IPS-20b (cell line): ENCODE data around the gene NGEF.

ENCODE experiments used
- H3K27ac ChIP-seq: one replicate; pipeline ENCODE4 v1.5.1; 2013; ENCODE audit warnings: low read length
- H3K27me3 ChIP-seq: 2 replicates; pipeline ENCODE4 v1.6.1; 2013; ENCODE audit warnings: mild to moderate bottlenecking, low read length, inconsistent platforms; ENCODE audit not compliant: insufficient read depth
- H3K36me3 ChIP-seq: 2 replicates; pipeline ENCODE4 v1.6.1; 2013; ENCODE audit warnings: low read depth, mild to moderate bottlenecking, inconsistent platforms, low read length, moderate library complexity; ENCODE audit not compliant: insufficient read depth
- H3K4me1 ChIP-seq: 2 replicates; pipeline ENCODE4 v1.6.1; 2013; ENCODE audit warnings: mild to moderate bottlenecking, control low read depth, inconsistent platforms, low read length, moderate library complexity; ENCODE audit not compliant: insufficient read depth
- H3K4me3 ChIP-seq: 2 replicates; pipeline ENCODE4 v1.5.1; 2013; ENCODE audit warnings: mild to moderate bottlenecking, low read length, inconsistent platforms
- H3K9ac ChIP-seq: 2 replicates; pipeline ENCODE4 v1.6.1; 2013; ENCODE audit warnings: low read depth, mild to moderate bottlenecking, inconsistent platforms, low read length, moderate library complexity
- H3K9me3 ChIP-seq: 2 replicates; pipeline ENCODE4 v1.6.1; 2013; ENCODE audit warnings: mild to moderate bottlenecking, low read depth, low read length, inconsistent platforms; ENCODE audit not compliant: insufficient read depth

NGEF gene

DNA sequence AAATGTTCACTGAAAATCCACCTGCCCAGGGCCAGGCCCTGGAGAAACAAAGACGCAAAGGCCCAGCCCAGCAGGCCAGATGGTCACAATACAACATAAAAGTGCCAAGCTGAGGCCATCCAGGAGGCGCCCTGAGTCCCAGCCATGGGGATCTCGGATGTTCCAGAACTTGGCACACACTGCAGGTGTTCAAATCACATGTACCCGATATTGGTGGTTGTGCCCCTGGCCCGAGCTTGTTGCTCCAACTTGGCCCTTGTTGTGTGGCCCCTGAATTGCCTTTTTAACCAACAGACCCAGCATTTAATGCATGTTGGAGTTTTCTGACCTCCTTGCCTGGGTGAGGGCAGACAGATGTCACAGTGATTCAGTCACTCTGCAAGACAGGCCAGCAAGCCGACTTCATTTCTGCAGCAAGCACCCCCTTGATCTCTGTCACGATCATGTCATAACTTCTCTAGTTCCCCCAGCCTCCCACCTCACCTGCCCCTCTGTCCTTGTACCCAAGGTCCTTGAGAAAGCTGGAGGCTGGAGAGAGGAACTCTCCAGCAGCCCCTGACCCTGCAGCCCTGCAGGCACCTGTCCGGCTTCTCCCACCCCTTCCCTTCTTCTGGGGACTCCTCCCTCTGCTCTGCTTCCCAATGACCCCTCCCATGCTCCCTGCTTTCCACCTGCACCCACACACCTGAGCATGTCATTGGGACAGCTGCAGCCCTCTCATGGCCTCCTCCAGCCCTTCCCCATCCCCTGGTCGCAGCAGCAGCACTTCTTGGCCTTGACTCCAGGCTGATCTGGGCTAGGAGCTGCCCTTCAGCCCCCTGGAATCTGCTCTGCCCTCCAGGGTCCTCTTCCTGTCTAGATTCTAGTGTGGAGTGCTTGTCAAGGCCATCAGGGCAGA lies 9.1 kb downstream of the NGEF start:
- H3K36me3 ChIP-seq = no peaks in the 10 kb centered on the region

DNA sequence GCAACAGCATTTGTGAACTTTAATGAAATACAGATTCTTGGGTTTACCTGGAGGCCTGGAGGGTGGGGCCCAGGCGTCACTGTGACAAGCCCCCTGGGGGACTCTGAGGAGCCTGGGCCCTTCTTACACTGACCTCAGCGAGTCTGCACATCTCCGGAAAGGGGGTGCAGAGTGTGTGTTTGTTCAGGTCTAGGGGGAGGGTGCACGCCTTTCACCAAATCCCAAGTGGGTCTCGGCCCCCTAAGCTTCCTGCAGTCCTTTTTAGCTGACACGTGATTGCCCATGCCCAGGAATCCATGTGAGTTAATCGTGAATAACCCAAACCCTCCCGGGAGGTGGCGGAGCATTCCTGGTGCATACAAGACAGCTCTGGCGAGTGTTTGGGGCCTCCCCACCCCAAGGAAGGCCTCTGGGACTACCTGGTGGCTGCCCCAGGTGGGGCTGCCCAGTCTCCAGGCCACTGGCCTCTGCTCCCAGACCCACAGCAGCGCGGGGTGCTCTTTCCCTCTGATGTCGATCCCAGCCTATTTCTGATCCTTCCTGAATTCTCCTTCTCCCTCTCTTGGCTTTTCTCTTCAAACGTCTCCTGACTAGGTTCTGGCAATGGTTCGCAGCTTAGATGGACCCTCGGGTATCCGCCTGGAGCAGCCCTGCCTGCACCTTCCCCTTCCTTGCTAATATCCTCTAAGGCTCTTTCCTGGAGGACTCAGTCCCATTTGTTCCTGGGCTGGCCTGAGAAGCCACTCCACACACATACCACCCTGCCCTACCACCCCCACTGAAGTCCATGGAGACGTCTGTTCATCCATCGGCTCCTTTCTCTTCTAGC lies 10.0 kb downstream of the NGEF start:
- H3K27me3 ChIP-seq = no peaks in the 10 kb centered on the region
- H3K9me3 ChIP-seq = no peaks in the 10 kb centered on the region
- no peak overlapping the region for H3K9ac ChIP-seq
- H3K27ac ChIP-seq = no peak overlapping the region
- H3K4me1 ChIP-seq = no peaks in the 10 kb centered on the region
- no peaks in the 10 kb centered on the region for H3K36me3 ChIP-seq
- H3K4me3 ChIP-seq = no peak overlapping the region

More for the DNA sequence above, 9.1 kb downstream of the NGEF start:
- Histone ChIP-seq H3K4me3 (no peak overlapping the region), H3K27me3 (no peaks in the 10 kb centered on the region), H3K9me3 (no peaks in the 10 kb centered on the region), H3K4me1 (no peaks in the 10 kb centered on the region), H3K9ac (no peak overlapping the region), H3K27ac (no peak overlapping the region)

GRCh38 chr2:233000886-233001750 lies 11.9 kb downstream of the NGEF start:
- H3K36me3 ChIP-seq = no peaks in the 10 kb centered on the region
- H3K27me3 ChIP-seq = no peaks in the 10 kb centered on the region
- no peak overlapping the region for H3K4me3 ChIP-seq
- H3K4me1 ChIP-seq = no peaks in the 10 kb centered on the region
- no peaks in the 10 kb centered on the region for H3K9me3 ChIP-seq
- H3K27ac ChIP-seq = no peak overlapping the region
- H3K9ac ChIP-seq = no peak overlapping the region

DNA sequence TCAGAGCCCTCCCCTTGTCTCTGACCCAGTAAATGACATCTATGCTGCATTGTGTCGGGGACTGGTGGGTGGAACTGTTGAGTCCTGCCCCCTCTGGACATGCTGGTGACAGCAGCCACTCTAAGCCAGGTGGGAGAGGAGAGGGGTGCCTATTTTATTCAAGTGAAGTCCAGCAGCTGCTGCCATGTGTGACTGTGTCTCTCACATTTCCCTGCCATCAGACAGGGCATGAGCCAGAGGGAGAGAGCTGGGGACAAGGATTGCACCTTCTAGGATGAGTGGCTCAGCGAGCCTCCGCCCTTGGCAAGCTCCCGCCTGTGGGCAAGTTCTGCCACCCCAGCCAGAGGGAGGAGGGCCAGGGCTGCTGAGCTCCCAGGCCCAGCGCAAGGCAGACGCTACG lies 13.7 kb downstream of the NGEF start:
- no peak overlapping the region for H3K4me3 ChIP-seq
- H3K9me3 ChIP-seq = no peaks in the 10 kb centered on the region
- H3K9ac ChIP-seq = no peak overlapping the region
- no peaks in the 10 kb centered on the region for H3K27me3 ChIP-seq
- H3K4me1 ChIP-seq = no peaks in the 10 kb centered on the region
- no peaks in the 10 kb centered on the region for H3K36me3 ChIP-seq
- no peak overlapping the region for H3K27ac ChIP-seq

DNA sequence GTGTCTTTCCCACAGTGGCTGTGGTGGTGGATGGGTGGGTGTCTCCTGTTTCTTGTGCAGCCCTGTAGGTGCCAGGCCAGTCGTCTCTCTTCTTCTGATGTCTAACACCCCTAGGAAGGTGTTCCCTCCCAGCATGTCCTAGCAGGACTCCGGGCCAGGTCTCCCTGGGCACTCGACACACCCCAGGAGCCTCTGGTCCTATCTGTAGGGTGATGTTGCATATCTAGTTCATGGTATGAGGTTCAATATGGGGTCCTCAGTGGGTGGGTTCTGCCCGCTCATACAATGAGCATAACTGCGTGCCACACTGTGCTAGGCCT lies 14.4 kb downstream of the NGEF start:
- H3K9ac ChIP-seq = no peak overlapping the region
- H3K9me3 ChIP-seq = no peaks in the 10 kb centered on the region
- H3K27me3 ChIP-seq = no peaks in the 10 kb centered on the region
- no peaks in the 10 kb centered on the region for H3K4me1 ChIP-seq
- H3K27ac ChIP-seq = no peak overlapping the region
- no peaks in the 10 kb centered on the region for H3K36me3 ChIP-seq
- H3K4me3 ChIP-seq = no peak overlapping the region

GRCh38 chr2:232997749-232998665 lies 15.0 kb downstream of the NGEF start:
- no peak overlapping the region for H3K9ac ChIP-seq
- H3K4me3 ChIP-seq = no peak overlapping the region
- H3K4me1 ChIP-seq = no peaks in the 10 kb centered on the region
- H3K9me3 ChIP-seq = no peaks in the 10 kb centered on the region
- H3K27ac ChIP-seq = no peak overlapping the region
- no peaks in the 10 kb centered on the region for H3K27me3 ChIP-seq
- no peaks in the 10 kb centered on the region for H3K36me3 ChIP-seq

GRCh38 chr2:232994446-232994845 lies 18.6 kb downstream of the NGEF start:
- Histone ChIP-seq H3K4me1 (no peaks in the 10 kb centered on the region), H3K27me3 (no peaks in the 10 kb centered on the region), H3K4me3 (no peak overlapping the region), H3K9me3 (no peaks in the 10 kb centered on the region), H3K27ac (no peak overlapping the region), H3K9ac (no peak overlapping the region), H3K36me3 (no peaks in the 10 kb centered on the region)

GRCh38 chr2:232993231-232993821 lies 19.7 kb downstream of the NGEF start:
- no peaks in the 10 kb centered on the region for H3K36me3 ChIP-seq
- H3K9ac ChIP-seq = no peak overlapping the region
- no peak overlapping the region for H3K27ac ChIP-seq
- H3K4me3 ChIP-seq = no peak overlapping the region
- H3K27me3 ChIP-seq = no peaks in the 10 kb centered on the region
- H3K9me3 ChIP-seq = no peaks in the 10 kb centered on the region
- peaks cover 4% of the 10 kb centered on the region; the same call in 1 of the 2 replicates for H3K4me1 ChIP-seq

DNA sequence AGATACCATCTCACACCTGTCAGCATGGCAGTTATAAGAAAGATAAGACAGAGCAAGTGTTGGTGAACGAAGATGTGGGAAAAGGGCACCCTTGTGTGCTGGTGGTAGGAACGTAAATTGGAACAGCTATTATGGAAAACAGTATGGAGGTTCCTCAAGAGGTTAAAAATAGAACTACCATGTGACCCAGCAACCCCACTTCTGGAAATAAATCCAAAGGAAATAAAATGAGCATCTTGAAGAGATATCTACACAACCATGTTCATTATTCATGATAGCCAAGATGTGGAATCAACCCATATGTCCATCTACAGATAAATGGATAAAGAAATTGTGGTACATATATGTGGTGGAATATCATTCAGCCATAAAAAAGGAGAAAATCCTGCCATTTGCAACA lies 26.9 kb downstream of the NGEF start:
- Histone ChIP-seq H3K4me3 (no peak overlapping the region), H3K4me1 (peaks cover 12% of the 10 kb centered on the region; the same call in 1 of the 2 replicates), H3K9ac (no peak overlapping the region), H3K36me3 (no peaks in the 10 kb centered on the region), H3K27me3 (0 out of 2 replicates have a peak, but pooled peaks cover 9% of the 10 kb centered on the region), H3K9me3 (no peaks in the 10 kb centered on the region), H3K27ac (no peak overlapping the region)

DNA sequence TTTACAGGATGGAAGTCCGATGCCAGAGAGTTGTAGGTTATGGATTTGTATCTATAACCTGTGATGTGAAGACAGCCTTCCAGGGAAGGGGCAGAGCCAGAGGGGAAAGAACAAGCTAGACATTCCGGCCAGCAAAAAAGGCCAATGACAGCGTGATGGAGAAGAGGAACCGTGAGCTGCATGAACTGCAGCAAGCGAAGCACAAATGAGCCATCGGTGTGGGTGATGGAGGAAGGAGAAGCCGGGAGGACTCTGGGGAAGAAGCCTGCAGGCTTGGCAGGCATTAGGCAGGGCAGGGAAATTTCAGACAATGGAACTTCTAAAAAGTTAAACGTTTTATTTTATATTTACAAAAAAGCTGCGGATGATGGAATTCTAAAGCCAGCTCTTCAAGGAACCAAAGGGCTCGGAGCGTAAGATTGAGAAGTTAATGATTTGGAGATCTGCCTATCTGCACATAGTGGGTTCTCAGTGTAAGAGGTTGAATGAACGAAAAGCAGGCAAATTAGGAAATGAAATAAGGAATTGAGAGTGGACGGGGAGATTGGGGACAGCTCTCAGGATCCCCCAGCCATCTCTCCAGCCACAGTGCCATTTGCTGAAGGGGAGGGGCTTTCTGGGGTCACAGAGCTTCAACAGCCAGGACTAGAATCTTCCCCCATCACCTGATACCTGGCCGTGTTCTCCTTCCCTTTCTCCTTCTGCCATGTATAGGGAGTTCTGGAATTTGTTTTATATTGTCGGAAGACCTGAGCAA lies 28.4 kb downstream of the NGEF start:
- no peaks in the 10 kb centered on the region for H3K36me3 ChIP-seq
- H3K4me1 ChIP-seq = peaks cover 12% of the 10 kb centered on the region; the same call in 1 of the 2 replicates
- no peaks in the 10 kb centered on the region for H3K9me3 ChIP-seq
- H3K9ac ChIP-seq = no peak overlapping the region
- no peak overlapping the region for H3K27ac ChIP-seq
- H3K4me3 ChIP-seq = no peak overlapping the region
- H3K27me3 ChIP-seq = 0 out of 2 replicates have a peak, but pooled peaks cover 9% of the 10 kb centered on the region
